GM19395 (cell line): Measurements from ENCODE around the gene EVA1C.
"Not testable (repeated sequence)": the region's sequence is repeated elsewhere in the genome, so short reads cannot be mapped to it uniquely, and the experiment has no call there.

Experiments used
- ATAC-seq: cut with Tn5 transposase; IDR thresholded peaks from one replicate; pipeline ENCODE4 v1.9.1; 2021; ENCODE audit warnings: mild to moderate bottlenecking, moderate library complexity; ENCODE audit not compliant: unreplicated experiment

Gene EVA1C

GRCh38 chr21:32521736-32522355, 109.3 kb downstream of the EVA1C start:
- ATAC-seq: no peak

DNA sequence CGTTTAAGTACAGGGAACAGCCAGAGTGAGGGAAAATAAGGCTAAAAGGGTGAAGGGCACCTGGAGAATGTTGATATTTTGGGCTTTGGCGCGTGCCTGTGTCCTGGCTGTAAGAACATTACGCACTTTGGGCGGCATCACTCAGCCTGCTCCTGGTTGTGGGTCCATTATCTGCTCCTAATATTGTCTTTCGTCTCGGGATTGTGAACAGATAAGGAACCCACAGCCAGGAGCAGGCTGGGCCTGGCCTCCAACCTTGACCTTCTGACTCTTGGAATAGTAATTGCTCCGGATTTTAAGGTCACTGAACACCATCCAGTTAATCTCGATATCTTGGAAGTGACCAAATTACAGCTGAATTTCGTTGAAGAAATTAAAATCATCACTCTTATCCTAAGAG, 111.0 kb downstream of the EVA1C start:
- ATAC-seq: no peak

DNA sequence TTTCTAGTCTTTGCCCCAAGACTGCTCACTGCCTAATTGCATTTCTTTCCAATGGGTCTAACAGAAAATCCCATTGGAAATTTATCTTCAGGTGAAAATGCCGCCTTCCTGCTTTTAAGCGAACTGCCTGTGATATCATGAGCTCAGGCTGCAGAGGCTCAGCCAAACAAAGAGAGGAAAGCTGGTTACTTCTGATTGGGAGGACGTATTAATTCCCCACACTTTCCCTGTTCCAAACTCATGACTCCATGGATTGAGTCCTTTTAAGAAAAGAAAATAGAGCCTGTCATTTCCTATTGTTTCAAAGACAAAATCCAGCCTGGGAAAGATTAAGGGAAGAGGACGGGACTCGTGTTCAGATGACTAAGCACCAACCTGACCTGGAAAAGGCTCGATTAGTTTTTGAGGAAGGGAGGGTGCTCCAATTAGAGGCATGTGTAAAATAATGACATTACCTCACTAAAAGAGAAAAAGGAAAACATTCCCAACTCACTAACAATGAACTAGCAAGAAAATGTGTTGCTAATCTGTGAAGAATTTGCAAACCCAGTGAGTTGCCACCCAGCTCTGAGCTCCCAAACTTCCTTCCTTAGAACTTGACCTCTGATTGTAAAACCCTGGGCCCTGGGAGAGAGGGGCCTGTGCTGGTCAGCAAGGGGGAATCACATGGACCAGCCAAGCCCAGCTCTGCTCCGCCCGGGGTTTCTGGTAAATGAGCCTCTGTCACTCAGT, 111.6 kb downstream of the EVA1C start:
- ATAC-seq: no peak

GRCh38 chr21:32525282-32525681, 112.8 kb downstream of the EVA1C start:
- ATAC-seq: no peak

DNA sequence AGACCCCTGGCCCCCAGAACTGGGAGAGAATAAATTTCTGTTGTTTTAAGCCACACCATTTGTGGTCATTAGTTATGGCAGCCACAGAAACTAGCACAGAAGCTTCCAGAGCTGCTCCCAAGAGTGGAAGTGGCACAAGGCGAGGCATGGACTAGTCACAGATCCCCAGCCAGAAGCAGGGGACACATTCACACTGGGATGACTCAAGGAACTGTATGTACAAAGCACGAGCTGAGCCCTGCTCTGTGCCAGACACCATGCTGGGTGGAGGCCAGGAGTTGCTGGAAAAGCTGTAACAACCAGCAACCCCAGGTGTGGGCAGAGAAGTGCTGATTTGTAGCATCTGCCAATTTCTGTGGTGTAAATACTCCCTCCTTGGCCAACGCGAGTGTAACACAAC, 117.2 kb downstream of the EVA1C start:
- no peak for ATAC-seq

GRCh38 chr21:32530809-32531208, 118.3 kb downstream of the EVA1C start:
- ATAC-seq: not testable (repeated sequence)

DNA sequence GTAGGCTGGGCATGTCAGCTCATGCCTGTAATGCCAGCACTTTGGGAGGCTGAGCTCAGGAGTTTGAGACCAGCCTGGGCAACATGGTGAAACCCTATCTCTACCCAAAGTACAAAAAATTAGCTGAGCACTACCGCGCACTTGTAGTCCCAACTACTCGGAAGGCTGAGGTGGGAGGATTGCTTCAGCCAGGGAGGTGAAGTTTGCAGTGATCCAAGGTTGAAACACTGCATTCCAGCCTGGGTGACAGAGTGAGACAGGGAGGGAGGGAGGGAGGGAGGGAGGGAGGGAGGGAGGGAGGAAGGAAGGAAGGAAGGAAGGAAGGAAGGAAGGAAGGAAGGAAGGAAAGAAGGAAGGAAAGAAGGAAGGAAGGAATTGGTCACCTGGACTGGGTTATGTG, 119.1 kb downstream of the EVA1C start:
- not testable (repeated sequence) for ATAC-seq

GRCh38 chr21:32532636-32533035, 120.1 kb downstream of the EVA1C start:
- ATAC-seq: no peak

GRCh38 chr21:32533053-32533452, 120.5 kb downstream of the EVA1C start:
- no peak for ATAC-seq

DNA sequence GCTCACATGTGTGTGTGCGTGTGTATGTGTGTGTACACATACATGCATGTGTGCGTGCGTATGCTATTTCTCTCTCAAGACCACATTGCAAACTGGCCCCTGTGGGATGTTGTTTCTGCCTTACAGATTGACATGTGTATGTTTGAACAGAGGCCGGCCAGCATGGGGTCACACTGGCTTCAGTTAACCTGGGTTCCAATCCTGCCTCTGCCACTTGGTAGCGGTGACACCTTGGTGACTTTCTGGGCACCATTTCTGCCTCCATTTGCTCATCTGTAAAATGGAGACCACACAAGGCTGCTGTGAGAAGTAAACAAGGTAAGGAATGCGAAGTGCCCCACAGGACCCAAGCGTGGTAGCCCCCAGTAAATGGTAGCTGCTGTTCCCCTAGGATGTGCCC, 121.1 kb downstream of the EVA1C start:
- ATAC-seq: no peak

DNA sequence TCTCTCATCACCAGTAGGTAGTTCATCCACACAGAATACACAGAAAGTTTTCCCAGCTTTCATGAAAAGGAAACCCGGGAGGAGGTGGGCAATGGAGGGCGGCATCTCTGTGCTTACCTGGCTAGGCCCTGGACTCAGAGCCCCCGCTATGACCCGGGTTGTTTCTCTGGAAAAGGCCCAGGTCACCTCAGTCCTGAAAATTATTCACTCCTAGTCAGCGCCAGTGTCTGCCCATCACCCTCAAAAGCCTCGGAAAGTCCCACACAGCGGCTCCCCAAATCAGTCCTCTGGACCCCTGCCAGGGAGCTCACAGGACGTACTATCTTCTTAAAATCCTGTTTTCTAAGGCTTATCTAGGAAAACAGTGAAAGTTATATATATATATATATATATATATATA, 121.6 kb downstream of the EVA1C start:
- ATAC-seq: no peak

DNA sequence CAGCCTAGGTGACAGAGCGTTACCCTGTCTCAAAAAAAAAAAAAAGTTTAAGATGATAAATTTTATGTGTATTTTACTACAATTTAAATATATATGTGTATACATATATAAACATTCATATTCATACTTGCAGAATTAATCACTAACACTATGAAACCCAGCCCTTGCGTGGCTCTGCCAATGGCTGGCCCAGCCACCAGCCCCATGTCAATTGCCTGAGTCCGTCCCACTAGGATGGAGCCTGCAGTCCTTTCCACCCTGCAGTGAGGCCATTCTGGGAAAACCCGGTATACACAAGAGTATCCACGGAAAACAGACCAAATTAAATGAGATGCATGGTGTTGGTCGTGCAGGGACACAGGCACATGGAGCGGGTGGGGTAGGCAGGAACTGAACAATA, 123.1 kb downstream of the EVA1C start:
- ATAC-seq: no peak

GRCh38 chr21:32537569-32537881, 125.0 kb downstream of the EVA1C start:
- ATAC-seq: no peak

- no peak for ATAC-seq
Measured at GRCh38 chr21:32538147-32538792, 125.8 kb downstream of the EVA1C start.

DNA sequence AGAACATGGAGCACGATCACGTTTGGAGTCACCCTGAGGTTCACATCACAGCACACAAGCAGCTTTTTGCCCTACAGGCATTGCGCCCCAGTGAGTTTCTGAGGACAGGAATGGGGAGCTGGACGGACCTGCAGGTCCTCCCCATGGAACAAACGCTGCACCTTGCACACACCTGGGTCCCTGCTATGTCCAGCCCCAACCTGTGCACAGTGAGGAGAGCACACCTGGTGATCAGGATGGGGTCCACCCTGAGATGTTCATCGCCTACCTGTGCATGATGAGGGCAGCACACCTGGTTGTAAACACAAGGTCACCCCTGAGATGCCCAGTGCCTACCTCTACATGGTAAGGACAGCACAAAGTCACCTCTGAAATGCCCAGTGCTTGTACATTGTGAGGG, 126.9 kb downstream of the EVA1C start:
- no peak for ATAC-seq

DNA sequence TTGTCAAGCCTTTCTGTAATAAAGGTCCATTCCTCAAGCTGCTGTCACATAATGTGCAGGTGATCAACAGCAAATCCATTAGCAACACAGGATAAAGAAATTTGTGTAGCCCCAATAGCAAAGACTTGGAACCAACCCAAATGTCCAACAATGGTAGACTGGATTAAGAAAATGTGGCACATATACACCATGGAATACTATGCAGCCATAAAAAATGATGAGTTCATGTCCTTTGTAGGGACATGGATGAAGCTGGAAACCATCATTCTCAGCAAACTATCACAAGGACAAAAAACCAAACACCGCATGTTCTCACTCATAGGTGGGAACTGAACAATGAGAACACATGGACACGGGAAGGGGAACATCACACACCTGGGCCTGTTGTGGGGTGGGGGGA, 130.6 kb downstream of the EVA1C start:
- not testable (repeated sequence) for ATAC-seq

GRCh38 chr21:32543975-32544374, 131.5 kb downstream of the EVA1C start:
- no peak for ATAC-seq

- no peak for ATAC-seq
Measured at GRCh38 chr21:32544697-32545096, 132.2 kb downstream of the EVA1C start.

- no peak for ATAC-seq
Measured at GRCh38 chr21:32545948-32546441, 133.5 kb downstream of the EVA1C start.

GRCh38 chr21:32547018-32547417, 134.5 kb downstream of the EVA1C start:
- no peak for ATAC-seq

DNA sequence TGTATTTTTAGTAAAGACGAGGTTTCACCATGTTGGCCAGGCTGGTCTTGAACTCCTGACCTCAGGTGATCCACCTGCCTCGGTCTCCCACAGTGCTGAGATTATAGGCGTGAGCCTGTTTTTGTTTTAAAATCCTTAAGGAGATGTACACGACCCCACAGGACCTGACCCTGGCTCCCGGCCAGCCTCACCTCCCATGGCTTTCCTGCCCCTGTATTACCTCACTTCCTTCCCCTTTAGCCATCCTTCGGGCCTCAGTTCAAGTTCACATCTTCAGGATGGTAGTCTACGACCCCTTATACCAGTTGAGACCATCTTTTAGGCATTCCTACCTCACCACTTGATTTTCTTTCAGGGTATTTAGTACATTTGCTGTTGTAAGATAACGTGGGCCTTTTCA, 136.5 kb downstream of the EVA1C start:
- no peak for ATAC-seq

GRCh38 chr21:32549440-32549839, 136.9 kb downstream of the EVA1C start:
- no peak for ATAC-seq
